Measurements from ENCODE around the gene CDRT4.
A peak's percentile ranks its signal among the peaks of the same experiment; 100 is the strongest.

CDRT4 gene

GRCh38 chr17:15438491-15439105, 28.8 kb downstream of the CDRT4 start:
- no peak for TF ChIP-seq CTCF (IDR thresholded peaks at IDR 0.05; ENCODE audit: extremely low read depth, insufficient read depth, missing control alignments)
- in situ Hi-C loops (cut with MboI; ENCODE audit: low pct_unique_long_range_greater_than_20kb, low sequenced_read_pairs, unreplicated experiment): no loop called here
- DNase-seq (ENCODE audit: low spot score): no peak

DNA sequence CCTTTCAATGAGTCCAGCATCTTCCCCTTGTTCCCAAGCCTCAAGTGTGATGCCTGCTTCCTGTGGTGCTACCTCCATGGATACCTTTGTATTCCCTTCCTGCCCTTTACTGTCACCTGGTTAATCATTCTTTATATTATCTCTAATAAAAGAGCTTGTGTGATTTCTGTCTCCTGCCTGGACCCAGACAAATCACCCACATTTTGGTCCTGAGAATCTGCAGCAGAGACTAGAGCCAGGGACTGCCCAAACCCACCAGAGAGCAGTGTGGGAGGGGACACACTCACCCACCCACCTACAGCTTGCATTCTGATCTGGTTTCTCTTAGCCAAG, 30.2 kb downstream of the CDRT4 start:
- no peak for TF ChIP-seq CTCF (IDR thresholded peaks at IDR 0.05; ENCODE audit: extremely low read depth, insufficient read depth, missing control alignments)
- in situ Hi-C loops (cut with MboI; ENCODE audit: low pct_unique_long_range_greater_than_20kb, low sequenced_read_pairs, unreplicated experiment): no loop called here
- no peak for DNase-seq (ENCODE audit: low spot score)

- TF ChIP-seq CTCF (IDR thresholded peaks at IDR 0.05; ENCODE audit: extremely low read depth, insufficient read depth, missing control alignments): peak; percentile 9
- DNase-seq (ENCODE audit: low spot score): no peak
- in situ Hi-C loops (cut with MboI; ENCODE audit: low pct_unique_long_range_greater_than_20kb, low sequenced_read_pairs, unreplicated experiment): no loop called here
These were observed 30.7 kb downstream of the CDRT4 start for GRCh38 chr17:15436473-15437302.

DNA sequence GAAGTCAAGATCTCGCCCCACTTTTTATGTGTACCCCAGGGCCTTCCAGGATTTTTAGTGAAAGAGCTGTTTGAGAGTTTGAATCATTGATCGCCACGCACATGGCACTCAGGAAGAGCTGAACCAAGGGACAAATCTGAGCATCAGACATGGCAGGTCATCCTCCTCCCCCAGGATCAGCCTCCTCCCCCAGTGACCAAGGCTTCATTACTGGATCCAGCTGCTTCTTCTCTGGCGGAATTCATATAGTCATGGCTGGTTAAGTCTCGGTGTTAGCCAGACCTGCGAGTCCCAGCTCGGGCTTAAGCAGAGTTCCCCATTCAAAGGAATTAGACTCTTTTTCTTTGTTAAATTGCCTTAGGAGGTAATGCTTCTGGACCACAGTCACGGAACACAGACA, 32.5 kb downstream of the CDRT4 start:
- in situ Hi-C loops (cut with MboI; ENCODE audit: low pct_unique_long_range_greater_than_20kb, low sequenced_read_pairs, unreplicated experiment): no loop called here
- no peak for TF ChIP-seq CTCF (IDR thresholded peaks at IDR 0.05; ENCODE audit: extremely low read depth, insufficient read depth, missing control alignments)
- DNase-seq (ENCODE audit: low spot score): no peak

DNA sequence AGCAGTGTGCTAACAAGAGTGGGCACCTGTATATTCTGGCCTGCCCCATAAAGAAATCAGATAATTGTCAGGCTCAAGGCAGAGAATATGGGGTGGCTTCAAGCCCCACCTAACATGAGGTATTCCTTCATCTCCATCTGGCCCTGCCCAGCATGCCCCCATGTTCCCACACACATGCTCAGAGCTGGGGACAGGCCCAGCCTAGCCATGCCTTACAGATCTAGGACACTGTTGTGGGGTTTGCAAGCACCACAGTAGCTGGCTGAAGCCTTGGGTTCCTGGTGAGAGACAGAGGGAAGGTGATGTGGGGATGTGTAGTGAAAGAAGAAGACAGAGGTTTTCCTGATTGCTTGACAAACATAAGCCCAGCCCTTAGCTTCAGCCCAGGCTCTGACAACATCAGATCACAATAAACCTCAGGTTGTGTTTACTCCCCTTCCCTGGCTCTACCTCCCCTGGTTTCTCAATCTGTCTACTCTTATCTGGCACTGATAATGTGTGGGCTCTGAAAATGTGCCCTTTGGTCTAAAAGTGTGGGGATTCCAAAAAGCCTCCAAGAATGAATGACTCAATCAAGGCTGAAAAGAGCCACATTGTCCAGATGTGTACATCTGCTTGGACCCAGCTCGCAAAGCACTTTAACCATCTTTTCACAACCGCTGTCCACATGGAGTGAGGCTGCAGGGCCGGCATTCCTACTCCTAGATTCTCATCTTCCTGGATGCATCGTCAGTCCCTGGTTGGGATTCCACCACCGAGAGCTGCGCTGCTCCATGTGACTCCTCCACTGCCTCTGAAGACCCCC, 34.4 kb downstream of the CDRT4 start:
- TF ChIP-seq CTCF (IDR thresholded peaks at IDR 0.05; ENCODE audit: extremely low read depth, insufficient read depth, missing control alignments): no peak
- DNase-seq (ENCODE audit: low spot score): no peak
- in situ Hi-C loops (cut with MboI; ENCODE audit: low pct_unique_long_range_greater_than_20kb, low sequenced_read_pairs, unreplicated experiment): no loop called here

DNA sequence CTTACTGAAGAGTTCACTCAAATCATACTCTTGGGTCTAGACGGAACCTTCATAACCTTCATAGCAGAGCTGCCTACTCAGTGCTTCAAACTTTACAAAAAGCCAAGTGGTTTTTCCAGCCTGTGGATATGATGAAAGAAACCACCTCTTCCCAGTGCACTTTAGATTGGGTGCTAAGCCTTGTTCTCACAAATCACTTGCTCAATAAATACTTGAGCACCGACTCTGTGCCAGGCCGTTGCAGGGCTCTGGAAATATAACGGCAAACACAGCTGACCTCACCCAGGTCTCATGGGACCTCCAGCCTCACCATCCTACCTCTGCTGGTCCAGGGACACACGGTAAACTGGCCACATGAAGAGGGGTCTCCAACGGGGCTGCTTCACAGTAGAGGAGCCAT, 35.7 kb downstream of the CDRT4 start:
- no peak for DNase-seq (ENCODE audit: low spot score)
- in situ Hi-C loops (cut with MboI; ENCODE audit: low pct_unique_long_range_greater_than_20kb, low sequenced_read_pairs, unreplicated experiment): no loop called here
- TF ChIP-seq CTCF (IDR thresholded peaks at IDR 0.05; ENCODE audit: extremely low read depth, insufficient read depth, missing control alignments): no peak
